IPS-15b (cell line): ENCODE data around the gene SSBP4.
A peak's percentile ranks its signal among the peaks of the same experiment; 100 is the strongest.

Experiments used
- H3K27me3 ChIP-seq: one replicate; pipeline ENCODE4 v1.6.1; 2013; ENCODE audit warnings: low read length; ENCODE audit not compliant: control insufficient read depth, insufficient read depth
- H3K36me3 ChIP-seq: one replicate; pipeline ENCODE4 v1.6.1; 2013; ENCODE audit warnings: low read length; ENCODE audit not compliant: control insufficient read depth, insufficient read depth
- H3K4me1 ChIP-seq: one replicate; pipeline ENCODE4 v1.6.1; 2013; ENCODE audit warnings: mild to moderate bottlenecking, low read length; ENCODE audit not compliant: control insufficient read depth, insufficient read depth
- H3K4me3 ChIP-seq: one replicate; pipeline ENCODE4 v1.5.1; 2013; ENCODE audit warnings: low read depth, low read length
- H3K9ac ChIP-seq: one replicate; pipeline ENCODE4 v1.6.1; 2013; ENCODE audit warnings: low read depth, mild to moderate bottlenecking, low read length
- H3K9me3 ChIP-seq: one replicate; pipeline ENCODE4 v1.6.1; 2013; ENCODE audit warnings: mild to moderate bottlenecking, low read length; ENCODE audit not compliant: control insufficient read depth, insufficient read depth

Gene SSBP4

DNA sequence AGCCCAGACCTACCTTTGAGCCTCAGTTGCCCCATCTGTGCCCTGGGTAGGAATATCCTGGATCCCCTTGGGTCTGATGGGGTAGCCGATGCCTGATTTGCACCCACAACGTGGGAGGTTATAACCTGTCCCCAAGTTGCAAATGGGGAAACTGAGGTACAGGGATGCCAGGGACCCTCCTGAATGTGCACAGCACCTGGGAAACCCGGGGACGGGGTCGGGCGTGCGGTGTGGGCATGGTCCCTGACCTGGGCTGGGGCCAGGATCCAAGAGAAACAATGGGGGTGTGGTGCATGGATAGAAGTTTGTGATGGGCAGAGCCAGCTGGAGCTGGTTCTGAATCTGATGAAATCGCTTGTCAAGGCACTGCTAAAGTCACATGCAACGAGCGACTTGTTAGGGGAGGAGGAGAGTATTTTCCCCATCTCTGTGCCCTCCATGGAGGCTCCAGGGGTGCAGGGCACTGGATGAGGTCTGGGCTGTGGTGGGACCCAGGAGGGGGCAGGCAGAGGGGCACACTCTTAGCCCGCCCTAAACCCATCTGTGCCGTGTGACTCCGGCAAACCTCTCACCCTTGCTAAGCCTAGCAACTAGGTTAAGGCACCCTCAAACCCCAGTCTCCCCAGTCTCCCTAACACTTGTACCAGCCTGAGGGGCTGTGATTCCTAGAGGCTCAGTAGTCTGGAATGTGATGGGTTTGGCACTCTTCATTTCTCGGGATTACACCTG lies 32.5 kb upstream of the SSBP4 start:
- H3K27me3 ChIP-seq, result peaks cover 5% of the 10 kb centered on the region
- H3K36me3 ChIP-seq, result peaks cover 10% of the 10 kb centered on the region
- peak overlapping the region; percentile 52 for H3K4me3 ChIP-seq
- peak overlapping the region; percentile 63 for H3K9ac ChIP-seq
- peaks cover 3% of the 10 kb centered on the region for H3K4me1 ChIP-seq
- H3K9me3 ChIP-seq, result no peaks in the 10 kb centered on the region

DNA sequence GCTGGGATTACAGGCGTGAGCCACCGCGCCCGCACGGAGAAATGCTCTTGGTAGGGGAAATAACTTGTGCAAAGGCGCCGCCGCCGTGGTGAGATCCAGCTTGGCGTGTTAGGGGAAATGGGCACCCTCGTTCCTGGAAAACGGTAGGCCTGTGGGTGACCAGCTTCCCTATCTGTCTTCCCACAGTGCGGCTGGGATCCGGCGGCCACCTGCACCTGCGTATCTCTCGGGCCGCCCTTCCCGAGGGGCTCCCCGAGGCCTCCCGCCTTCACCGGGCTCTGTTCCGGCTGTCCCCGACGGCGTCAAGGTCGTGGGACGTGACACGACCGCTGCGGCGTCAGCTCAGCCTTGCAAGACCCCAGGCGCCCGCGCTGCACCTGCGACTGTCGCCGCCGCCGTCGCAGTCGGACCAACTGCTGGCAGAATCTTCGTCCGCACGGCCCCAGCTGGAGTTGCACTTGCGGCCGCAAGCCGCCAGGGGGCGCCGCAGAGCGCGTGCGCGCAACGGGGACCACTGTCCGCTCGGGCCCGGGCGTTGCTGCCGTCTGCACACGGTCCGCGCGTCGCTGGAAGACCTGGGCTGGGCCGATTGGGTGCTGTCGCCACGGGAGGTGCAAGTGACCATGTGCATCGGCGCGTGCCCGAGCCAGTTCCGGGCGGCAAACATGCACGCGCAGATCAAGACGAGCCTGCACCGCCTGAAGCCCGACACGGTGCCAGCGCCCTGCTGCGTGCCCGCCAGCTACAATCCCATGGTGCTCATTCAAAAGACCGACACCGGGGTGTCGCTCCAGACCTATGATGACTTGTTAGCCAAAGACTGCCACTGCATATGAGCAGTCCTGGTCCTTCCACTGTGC lies 30.9 kb upstream of the SSBP4 start:
- Histone ChIP-seq H3K36me3 (peaks cover 10% of the 10 kb centered on the region), H3K27me3 (peaks cover 5% of the 10 kb centered on the region), H3K4me1 (peaks cover 3% of the 10 kb centered on the region), H3K9ac (no peak overlapping the region), H3K9me3 (no peaks in the 10 kb centered on the region), H3K4me3 (peak overlapping the region; percentile 39)

DNA sequence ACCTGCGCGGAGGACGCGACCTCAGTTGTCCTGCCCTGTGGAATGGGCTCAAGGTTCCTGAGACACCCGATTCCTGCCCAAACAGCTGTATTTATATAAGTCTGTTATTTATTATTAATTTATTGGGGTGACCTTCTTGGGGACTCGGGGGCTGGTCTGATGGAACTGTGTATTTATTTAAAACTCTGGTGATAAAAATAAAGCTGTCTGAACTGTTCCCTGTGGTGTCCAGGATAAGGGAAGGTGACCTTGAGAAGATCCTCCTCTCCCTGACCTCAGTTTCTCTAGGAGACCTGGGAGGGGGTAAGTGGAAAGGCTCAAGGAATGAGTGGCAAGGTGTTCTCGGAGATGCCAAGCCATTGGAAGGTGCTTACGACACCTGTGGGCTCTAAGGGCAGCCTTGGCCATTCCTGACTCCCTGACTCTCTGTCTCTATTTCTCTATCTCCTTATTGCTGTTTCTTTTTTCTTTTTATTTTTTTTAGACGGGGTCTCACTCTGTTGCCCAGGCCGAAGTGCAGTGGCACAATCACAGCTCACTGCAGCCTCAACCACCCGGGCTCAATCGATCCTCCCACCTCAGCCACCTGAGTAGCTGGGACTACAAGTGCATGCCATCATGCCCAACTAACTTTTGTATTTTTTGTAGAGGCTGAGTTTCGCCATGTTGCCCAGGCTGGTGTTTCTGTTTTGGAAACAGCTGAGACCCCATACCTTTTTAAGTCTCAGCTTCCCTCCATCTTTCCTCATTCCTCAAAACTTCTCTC lies 30.1 kb upstream of the SSBP4 start:
- Histone ChIP-seq H3K4me3 (peak overlapping the region; percentile 39), H3K4me1 (peaks cover 3% of the 10 kb centered on the region), H3K9ac (no peak overlapping the region), H3K36me3 (peaks cover 10% of the 10 kb centered on the region), H3K9me3 (no peaks in the 10 kb centered on the region), H3K27me3 (peaks cover 5% of the 10 kb centered on the region)

DNA sequence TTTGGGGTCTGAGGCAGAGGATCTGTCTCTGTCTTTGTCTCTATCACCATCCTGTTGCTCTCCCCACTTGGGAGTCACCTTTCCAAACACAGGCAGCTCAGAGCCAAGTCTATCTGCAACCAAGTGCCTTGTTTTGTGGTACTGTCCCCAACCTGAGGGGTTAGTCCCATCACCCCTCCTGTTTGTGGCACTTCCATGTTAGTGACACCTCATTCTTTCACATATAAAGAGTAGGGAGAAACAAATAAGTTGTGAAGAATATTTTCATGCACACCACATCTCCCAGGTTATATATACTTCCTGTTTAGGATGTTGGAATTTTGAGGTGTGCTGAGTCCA lies 29.5 kb upstream of the SSBP4 start:
- no peak overlapping the region for H3K4me3 ChIP-seq
- H3K36me3 ChIP-seq, result peaks cover 10% of the 10 kb centered on the region
- no peaks in the 10 kb centered on the region for H3K9me3 ChIP-seq
- H3K9ac ChIP-seq, result no peak overlapping the region
- H3K4me1 ChIP-seq, result peaks cover 3% of the 10 kb centered on the region
- peaks cover 5% of the 10 kb centered on the region for H3K27me3 ChIP-seq

DNA sequence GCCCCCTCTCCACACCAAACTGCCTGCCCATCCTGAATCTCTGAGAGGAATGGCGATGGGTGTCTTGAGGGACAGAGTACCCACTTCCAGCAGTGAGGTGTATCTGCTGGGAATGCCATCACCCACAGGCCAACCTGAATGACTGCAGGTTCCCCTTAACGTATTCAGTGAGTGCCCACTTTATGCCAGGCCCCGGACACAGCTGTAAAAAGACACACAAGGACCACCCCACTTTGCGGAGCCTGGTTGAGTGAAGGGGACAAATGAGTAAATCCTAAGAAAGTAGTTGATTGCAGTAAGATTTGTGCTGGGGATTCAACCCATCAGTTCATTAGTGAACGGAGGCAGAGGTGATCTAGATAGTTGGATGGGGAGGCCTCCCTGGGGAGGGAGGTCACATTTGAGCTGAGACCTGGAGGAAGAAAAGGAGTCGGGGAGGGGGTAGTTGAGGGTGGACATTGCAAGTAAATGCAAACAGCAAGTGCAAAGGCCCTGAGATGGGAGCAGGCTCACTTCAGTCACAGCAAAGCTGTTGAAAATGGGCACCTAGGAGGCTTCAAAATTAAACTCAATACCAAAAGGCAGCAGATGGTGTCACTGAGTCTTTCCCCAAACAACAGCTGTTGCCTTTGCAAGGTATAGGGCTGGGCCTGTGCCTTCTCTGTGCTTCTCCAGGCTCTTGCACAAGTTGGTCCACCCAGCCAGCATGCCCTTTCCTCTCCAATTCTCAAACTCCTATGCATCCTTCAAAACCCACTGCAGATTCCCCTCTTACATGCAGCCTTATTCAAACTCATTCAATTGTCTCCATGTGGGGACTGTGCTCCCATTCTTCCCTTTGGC lies 28.9 kb upstream of the SSBP4 start:
- Histone ChIP-seq H3K4me3 (no peak overlapping the region), H3K9me3 (no peaks in the 10 kb centered on the region), H3K27me3 (peaks cover 5% of the 10 kb centered on the region), H3K36me3 (peaks cover 10% of the 10 kb centered on the region), H3K9ac (no peak overlapping the region), H3K4me1 (peaks cover 3% of the 10 kb centered on the region)

DNA sequence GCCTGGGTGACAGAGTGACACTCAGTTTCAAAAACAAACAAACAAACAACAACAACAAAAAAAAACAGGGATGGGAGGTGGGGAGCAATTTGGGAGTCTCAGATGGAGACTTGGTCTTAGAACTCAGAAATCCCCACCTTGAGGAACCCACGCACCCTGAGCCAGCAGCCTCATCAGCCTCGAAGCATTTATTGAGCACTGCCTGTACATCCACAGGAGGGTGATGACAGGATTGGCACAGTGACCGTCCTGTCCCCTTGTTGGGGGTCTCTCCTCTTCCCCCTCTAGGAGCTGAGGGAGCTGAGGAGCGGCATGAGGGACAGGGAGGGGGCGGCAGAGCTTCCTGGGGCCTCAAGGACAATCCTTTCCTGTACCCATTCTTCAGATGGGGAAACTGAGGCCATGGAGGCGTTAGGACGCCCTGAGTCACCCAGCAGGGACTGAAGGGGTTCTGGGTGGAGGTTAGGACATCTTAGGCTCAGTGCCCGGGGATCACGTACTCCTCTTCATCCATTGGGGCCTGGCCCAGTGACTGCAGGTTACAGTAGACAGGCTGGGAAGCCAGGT lies 27.6 kb upstream of the SSBP4 start:
- Histone ChIP-seq H3K27me3 (peaks cover 5% of the 10 kb centered on the region), H3K9me3 (no peaks in the 10 kb centered on the region), H3K4me1 (no peaks in the 10 kb centered on the region), H3K4me3 (no peak overlapping the region), H3K9ac (no peak overlapping the region), H3K36me3 (peaks cover 10% of the 10 kb centered on the region)

DNA sequence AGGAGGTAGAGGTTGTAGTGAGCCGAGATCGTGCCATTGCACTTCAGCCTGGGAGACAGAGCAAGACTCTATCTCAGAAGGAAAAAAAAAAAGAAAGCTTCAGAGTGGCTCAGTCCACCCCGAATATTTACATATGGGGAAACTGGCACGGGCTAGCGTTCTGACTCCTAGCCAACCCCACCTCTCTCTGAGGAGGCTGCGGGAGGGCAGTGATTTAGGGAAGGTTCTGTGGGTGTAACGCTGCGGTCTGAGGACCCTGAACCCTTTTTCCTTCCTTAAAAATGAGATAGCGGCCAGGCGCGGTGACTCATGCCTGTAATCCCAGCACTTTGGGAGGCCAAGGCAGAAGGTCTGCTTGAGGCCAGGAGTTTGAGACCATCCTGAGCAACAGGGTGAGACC lies 26.8 kb upstream of the SSBP4 start:
- H3K9me3 ChIP-seq, result no peaks in the 10 kb centered on the region
- no peaks in the 10 kb centered on the region for H3K4me1 ChIP-seq
- H3K36me3 ChIP-seq, result peaks cover 10% of the 10 kb centered on the region
- no peak overlapping the region for H3K4me3 ChIP-seq
- no peak overlapping the region for H3K9ac ChIP-seq
- peaks cover 5% of the 10 kb centered on the region for H3K27me3 ChIP-seq

DNA sequence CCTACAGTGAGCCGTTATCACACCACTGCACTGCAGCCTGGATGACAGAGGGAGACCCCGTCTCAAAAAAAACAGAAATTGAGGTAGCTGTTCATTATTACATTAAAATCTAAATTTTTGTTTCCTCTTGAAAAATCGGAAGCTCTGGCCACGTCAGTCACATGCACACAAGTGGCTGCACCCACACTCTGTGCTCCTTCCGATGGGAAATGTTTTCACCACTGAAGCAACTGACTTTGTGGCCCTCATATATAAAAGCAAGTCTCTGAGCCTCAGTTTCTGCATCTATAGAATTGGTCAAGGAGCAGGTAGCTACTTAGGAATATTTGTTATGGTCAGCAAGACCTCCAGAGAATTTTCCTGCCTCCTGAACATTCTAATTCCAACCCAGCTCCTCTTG lies 26.3 kb upstream of the SSBP4 start:
- H3K27me3 ChIP-seq, result peaks cover 5% of the 10 kb centered on the region
- H3K9ac ChIP-seq, result no peak overlapping the region
- no peaks in the 10 kb centered on the region for H3K4me1 ChIP-seq
- peaks cover 10% of the 10 kb centered on the region for H3K36me3 ChIP-seq
- no peak overlapping the region for H3K4me3 ChIP-seq
- no peaks in the 10 kb centered on the region for H3K9me3 ChIP-seq

DNA sequence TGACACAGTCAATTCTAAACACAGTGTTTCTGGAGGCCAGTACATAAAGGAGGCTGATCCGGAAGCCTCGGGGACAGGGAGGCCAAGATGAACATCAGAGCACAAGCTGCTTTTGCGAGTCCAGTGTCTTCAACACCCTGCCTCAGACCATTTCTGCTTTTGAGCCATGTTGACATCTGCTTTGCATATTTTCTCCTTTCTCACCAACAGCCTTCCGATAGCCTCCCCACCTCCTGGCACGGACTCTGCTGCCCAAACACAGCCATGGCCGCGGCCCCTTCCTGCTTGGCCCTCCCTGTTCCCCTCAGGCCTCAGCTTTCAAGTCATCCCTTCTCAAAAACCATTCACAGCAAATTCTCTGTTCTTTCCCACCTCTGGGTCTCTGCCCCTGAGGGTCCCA lies 25.4 kb upstream of the SSBP4 start:
- H3K36me3 ChIP-seq, result peaks cover 2% of the 10 kb centered on the region
- peaks cover 7% of the 10 kb centered on the region for H3K27me3 ChIP-seq
- H3K9me3 ChIP-seq, result no peaks in the 10 kb centered on the region
- H3K4me1 ChIP-seq, result no peaks in the 10 kb centered on the region
- H3K9ac ChIP-seq, result no peak overlapping the region
- H3K4me3 ChIP-seq, result no peak overlapping the region

DNA sequence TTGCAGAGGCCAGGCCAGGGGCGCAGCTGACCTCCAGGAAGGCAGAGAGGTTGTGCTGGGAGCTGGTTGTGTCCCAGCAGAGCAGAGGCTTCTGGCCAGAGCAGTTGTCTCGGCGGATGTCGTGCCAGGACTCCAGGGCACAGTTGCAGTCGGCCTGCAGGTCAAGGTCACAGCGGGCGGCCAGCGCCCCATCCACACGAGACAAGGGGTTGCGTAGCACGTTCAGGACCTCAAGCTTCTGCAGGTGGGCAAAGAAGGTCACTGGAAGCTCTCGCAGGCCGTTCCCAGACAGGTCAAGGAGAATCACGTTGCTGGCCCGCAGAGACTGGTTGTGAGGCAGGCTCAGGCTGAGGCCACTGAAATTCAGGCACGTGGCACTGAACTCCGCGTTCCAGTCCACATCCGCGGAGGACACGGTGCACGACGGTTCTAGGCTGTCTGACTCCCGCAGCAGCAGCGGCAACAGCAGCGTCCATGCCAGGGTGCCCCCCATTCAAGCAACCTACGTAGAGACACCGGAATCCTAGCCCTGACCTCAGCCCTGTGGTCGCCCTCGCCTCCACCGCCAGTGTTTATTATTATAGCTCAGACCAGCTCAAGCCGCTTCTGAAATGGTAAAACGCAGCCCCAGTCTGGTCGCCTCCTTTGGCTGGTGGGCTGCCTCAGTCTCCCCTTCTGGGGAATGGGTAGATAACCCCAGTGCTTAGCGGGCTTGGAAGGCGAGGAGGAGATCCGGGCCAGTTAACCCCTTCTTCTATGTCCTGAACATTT lies 22.5 kb upstream of the SSBP4 start:
- H3K9ac ChIP-seq, result no peak overlapping the region
- no peak overlapping the region for H3K4me3 ChIP-seq
- no peaks in the 10 kb centered on the region for H3K36me3 ChIP-seq
- peaks cover 2% of the 10 kb centered on the region for H3K27me3 ChIP-seq
- H3K9me3 ChIP-seq, result no peaks in the 10 kb centered on the region
- H3K4me1 ChIP-seq, result no peaks in the 10 kb centered on the region
